GM19395 (cell line): ENCODE results near the gene CIB1.
"Not testable (repeated sequence)": the region's sequence is repeated elsewhere in the genome, so short reads cannot be mapped to it uniquely, and the experiment has no call there.

Experiments used
- ATAC-seq: cut with Tn5 transposase; IDR thresholded peaks from one replicate; pipeline ENCODE4 v1.9.1; 2021; ENCODE audit warnings: mild to moderate bottlenecking, moderate library complexity; ENCODE audit not compliant: unreplicated experiment

The CIB1 gene

DNA sequence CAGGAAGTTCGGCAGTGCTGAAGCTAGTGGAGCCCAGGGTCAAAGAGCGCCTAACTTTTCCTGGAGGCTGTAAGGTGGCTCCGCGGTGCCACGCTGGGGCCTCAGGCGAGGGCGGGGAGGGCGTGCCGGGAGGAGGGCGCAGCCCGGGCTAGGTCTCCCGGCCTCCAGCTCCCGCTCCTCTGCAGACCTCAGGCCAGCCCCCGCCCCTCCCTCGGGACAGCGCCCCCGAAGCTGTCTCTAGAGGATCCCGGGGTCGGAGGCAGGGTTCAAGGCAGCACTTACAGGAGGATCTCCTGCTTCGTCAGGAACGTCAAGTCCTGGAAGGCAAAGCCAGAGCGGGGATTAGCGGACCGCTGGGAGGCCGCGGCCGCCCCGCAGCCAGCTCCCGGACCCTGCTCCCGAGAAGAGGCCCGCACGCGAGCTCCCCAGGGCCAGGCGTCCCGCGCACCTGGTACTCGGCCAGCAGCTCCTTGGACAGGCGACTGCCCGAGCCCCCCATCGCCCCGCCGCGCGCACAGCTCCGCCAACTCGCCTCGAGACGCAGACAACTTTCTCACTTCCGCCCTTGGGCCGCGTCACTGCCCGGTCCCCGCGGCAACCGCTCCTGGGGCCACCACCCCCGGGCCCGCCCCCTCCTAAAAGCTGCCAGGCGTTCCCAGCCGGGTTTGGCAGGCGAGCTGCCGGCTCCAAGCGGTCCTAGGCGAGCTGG is at the start of gene CIB1:
TSS of gene CIB1 (minus strand) at position 555 of the 709 bp plus-strand sequence. CDS start at position 499, 56 bp downstream.
- ATAC-seq, result peak; percentile 72

DNA sequence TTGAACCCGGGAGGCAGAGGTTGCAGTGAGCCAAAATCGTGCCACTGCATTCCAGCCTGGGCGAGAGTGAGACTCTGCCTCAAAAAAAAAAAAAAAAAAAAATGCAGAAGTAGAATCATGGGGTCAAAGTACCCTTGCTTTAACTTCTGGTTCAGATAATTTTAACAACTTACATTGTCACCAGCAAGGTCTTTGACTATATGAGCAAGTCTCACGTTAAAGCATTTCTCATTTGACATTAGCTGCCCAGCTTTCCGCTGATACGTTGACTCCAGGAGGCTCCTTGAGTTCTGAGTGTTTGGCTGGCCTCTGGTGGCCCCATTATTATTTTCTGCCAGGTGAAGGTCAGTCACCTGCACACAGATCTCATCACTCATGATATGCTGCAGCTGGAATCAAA is 47.9 kb upstream of the CIB1 start:
- not testable (repeated sequence) for ATAC-seq

DNA sequence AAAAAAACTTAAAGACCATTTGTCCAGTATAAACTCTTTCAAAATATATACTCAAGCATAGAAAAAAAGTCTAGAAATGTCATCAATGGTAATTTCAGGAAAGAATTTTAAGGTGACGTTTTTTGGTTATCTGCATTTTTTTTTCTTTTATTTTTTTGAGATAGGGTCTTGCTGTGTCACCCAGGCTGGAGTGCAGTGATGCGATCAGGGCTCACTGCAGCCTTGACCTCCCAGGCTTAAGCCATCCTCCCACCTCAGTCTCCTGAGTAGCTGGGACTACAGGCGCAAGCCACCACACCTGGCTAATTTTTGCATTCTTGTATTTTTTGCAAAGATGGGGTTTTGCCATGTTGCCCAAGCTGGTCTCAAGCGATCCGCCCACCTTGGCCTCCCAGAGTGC is 47.0 kb upstream of the CIB1 start:
- ATAC-seq, result not testable (repeated sequence)

DNA sequence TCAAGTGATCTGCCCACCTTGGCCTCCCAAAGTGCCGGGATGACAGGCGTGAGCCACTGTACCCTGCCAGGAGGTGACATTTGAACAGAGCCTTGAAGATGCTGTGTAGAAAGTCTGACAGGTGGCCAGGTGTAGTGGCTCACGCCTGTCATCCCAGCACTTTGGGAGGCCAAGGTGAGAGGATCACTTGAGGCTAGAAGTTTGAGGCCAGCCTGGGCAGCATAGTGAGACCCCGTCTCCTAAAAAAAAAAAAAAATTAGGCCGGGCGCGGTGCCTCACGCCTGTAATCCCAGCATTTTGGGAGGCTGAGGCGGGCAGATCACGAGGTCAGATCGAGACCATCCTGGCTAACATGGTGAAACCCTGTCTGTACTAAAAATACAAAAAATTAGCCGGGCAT is 44.7 kb upstream of the CIB1 start:
- ATAC-seq, result not testable (repeated sequence)

DNA sequence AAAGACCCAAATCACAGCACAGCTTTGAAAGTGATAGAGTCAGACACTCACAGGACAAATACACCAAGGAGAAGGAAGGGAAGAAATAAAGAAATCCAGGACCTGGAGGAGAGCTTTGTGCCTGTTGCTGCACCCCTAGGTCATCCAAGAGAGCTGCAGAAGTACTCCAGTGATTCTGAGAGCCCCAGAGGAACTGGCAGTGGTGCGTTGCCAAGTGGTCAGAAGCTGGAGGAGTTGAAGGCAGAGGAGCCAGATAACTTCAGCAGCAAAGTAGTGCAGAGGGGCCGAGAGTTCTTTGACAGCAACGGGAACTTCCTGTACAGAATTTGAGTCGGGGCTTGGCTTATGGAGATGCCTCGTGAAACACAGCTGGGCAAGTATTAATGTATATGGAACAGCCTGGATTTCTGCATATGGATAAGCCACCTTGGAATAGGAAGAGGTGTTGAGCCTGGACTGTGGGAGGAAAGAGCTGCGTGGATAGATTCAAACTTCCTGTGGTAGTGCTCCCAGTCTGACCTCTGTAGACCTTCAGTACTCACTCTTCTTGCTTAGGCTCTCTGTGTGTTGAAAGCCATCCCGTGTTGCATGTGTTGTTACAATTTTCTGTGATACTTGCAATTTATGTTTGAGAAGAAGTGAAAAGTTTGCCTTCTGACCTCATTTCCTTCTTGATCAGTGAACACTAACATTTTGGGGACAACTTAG is 37.9 kb upstream of the CIB1 start:
- ATAC-seq, result no peak

DNA sequence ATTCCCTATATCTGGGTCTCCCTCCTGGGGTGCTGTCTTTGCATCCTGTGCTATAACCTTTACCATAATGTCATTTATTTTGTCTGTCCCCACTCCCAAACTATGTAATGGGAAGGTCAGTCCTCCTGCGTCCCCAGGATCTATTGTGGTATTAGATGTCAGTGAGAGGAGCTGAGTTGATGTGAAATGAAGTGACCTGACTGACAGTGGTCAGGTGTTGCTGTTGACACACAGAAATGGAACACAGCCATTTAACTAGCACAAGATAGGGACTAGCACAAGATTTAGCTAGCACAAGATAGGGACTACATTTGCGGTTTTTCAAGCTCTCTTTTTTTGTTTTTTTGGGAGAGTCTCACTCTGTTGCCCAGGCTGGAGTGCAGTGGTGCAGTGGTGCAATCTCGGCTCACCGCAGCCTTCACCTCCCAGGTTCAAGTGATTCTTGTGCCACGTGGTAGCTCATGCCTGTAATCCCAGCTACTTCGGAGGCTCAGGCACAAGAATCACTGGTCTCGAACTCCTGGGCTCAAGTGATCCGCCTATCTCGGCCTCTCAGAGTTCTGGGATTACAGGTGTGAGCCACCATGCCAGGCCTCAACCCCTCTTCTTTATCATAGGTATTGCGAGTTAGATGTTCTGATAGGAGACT is 36.9 kb upstream of the CIB1 start:
- no peak for ATAC-seq

DNA sequence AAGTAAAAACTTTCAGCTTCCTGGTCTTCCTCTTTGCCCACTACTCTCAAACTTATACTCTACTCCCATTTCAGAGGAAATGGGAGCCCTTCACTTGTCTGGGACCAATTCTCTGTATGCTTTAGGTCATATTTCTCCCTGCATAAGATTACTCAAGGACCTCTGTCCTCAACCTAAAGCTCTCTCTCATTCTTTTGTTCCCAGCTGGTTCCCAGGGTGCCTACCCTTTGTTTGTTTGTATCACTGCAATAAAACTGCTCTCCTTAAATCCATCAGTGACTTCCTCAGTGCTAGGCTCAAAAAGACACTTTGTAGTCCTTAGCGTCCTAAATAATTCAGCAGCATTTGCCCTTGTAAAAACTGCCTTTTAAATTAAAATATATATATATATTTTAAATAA is 34.7 kb upstream of the CIB1 start:
- ATAC-seq, result no peak

DNA sequence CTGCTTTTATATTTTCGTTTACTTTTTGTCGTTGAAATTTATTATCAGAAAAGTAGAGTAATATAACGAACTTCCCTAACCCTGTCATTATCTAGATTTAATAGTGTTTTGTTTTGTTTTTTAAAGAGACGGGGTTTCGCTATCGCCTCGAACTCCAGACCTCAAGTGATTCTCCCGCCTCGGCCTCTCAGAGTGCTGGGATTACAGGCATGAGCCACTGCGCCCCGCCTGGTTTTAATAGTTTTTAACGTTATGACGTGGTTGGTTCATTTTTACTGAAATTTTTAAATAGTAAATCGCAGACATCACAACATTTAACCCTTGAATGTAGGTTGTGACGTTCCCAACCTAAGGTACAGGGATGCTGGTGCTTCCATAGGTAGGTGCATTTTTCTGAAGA is 32.7 kb upstream of the CIB1 start:
- no peak for ATAC-seq

DNA sequence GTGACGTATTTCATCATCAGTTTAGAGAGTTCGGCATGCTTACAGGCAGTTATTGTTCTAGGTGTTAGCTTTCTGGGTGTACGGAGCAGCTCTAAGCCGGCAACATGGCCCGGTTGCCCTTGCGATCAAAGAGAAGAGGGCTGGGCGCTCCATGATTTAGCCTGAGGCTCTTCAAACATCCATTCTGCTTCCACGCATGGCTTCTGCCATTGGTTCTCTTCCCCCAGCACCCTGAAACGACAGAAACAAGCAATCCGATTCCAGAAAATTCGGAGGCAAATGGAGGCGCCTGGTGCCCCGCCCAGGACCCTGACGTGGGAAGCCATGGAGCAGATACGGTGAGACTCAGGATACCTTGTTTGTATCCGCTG is 32.3 kb upstream of the CIB1 start:
- peak; percentile 10 for ATAC-seq

DNA sequence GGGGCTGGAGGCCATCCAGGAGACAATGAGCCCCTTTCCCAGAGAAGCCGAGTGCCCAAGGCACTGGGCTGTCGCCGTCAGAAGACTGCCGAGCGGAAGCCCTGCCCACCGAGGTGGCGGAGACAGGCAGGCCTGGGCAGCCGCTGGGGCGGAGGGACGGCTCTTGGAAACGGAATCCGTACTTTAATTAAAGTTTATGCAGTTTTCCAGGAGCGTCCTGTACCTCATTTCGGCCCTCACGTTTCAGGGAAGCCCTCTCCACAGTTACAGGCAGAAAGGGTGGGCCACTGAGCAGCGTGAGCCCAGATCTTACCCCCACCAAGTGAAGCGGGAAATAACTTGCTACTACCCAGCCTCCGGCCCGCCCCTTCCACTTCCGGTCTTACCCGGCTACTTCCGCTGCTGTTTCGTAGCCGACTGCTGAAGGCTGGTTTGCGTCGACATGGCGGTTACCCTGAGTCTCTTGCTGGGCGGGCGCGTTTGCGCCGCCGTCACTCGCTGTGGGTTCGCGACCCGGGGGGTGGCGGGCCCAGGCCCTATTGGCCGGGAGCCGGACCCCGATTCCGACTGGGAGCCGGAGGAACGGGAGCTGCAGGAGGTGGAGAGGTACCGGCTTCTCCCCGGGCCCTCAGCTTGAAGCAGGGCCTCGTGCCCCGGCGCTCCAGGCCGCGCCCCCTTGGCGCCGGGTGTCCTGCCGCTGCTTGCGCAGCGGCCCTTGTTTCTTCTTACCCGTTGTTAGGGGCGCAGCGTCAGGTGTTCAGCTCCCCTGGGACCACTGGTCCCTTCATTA is 31.7 kb upstream of the CIB1 start, which contains the start of gene NGRN:
TSS of gene NGRN (plus strand) at position 402 of the 790 bp plus-strand sequence. CDS start at position 443, 41 bp downstream.
- ATAC-seq, result peak; percentile 97

DNA sequence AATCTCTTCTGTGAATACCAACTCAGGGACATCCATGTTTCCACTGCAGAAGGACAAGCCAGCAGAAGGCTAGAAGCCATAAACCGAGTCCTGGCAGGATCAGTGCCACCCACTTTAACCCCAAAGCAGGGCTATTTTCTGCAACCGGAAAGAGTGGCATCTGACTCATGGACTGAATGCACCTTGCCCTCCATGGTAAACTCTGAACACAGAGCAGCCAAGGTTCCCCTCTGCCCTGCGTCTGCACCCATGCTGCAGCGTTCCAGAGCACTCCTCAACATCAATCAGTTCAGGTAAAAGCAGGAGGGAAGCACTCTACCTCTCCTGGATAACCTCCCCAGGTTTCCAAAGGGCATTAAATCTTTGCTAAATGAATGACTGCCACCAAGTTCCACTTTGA is 30.9 kb upstream of the CIB1 start:
- no peak for ATAC-seq

DNA sequence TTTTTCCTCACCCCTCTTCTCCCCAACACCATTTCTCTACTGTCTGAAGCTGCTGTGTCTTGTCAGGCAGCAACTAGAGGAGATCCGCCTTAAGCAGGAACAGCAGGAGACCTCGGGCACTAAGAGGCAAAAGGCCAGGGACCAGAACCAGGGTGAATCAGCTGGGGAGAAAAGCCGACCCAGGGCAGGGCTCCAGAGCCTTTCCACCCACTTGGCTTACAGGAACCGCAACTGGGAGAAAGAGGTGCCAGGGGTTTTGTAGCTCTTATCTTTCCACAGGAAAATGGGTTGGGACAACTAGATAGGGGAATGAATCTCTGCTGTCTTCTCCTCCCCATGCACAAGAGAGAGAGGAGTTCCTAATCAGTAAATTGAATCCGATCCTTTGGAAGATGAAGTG is 28.7 kb upstream of the CIB1 start:
- no peak for ATAC-seq

DNA sequence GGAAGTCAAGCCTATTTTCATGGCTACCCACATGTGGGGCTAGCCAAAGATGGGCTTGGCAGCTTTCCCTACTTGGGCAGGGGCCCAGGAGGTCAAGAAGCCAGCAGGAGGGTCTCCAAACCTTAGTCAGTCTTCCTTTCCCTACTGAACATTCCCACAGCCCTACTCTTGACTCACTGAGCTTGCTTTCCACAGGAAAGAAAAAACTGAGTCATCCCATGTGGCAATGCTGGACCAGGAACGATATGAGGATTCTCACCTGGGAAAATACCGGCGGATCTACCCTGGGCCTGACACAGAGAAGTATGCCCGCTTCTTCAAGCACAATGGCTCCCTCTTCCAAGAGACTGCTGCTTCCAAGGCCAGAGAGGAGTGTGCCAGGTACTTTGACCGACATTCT is 28.1 kb upstream of the CIB1 start:
- no peak for ATAC-seq

DNA sequence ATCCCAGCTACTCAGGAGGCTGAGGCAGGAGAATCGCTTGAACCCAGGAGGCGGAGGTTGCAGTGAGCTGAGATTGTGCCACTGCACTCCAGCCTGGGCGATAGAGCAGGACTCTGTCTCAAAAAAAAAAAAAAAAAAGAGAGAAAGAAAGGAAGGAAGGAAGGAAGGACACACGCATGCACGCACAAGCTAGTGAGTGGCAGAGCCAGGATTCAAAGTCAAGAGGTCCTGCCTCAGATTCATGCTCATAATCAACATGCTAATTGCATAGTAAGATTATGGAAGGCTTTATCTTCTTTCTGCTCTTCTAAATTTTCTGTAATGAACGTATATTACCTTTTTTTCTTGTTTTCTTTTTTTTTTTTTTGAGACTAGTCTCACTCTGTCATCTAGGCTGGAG is 27.0 kb upstream of the CIB1 start:
- not testable (repeated sequence) for ATAC-seq

DNA sequence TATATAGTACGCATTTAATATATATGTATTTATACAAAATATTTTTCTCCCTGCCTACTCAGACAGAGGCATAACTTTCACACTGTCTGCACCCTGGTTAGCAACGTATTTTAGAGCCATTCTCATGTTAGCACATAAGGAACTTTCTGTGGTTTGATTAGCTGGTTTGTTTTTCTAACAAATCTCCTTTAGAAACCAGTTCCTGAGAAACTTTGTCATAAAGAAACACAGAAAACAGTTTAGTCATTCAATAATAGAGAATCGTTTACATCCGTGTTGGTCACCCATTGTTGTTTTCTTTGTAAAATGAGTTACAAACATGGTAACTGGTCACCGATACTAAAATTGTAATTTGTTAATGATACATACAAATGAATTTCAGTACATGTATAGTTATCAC is 25.8 kb upstream of the CIB1 start:
- ATAC-seq, result peak; percentile 87

DNA sequence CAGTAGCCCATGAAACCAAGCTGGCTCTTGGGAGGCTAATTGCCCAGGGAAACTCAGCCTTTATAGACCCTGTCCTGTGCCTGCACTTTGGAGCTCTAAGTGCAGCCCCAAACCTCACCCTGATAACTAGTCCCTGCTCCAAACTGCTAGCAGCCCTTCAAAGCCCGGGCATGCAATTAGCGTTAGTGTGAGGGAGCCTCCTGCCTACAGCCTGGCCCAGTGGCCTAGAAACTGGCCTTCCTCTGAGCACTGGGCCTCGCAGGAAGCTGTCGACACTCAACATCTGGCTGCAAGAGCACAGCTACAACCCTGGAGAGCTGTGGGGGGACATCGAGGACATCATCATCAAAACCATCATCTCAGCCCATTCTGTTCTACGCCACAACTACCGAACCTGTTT is 24.0 kb upstream of the CIB1 start:
- ATAC-seq, result no peak

DNA sequence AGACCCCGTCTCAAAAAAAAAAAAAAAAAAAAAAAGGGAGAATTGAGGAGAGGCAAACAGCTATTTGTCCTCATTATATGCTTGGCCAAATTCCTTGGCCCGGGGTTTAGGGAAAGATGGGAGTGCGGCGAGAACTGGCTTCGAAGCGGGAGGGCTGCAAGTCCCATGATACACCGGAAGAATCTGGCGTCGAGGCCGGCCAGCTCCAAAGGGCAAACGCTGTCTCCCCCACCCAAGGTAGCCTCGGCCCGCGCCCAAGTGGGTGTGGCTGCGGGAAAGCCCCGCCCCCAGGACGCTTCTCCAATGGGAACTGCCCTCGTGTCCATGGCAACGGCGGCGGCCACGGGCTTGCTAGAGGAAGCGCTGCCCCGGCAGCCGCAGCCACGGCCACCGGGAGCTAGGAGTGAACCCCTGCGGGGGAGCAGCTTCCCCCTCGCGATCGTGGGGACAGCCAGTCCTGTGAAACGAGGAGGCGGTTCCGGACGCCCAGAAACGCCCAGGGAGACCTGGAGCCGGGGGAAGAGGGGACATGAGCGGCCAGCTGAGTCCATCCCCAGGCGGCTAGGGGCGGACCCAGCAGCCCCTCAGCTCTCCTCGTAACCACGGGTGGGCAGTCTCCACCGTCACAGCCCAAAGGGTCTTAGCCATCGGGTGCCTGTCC is 15.6 kb upstream of the CIB1 start, which contains the start of gene TTLL13:
TSS of gene TTLL13 (plus strand) at position 354 of the 661 bp plus-strand sequence. CDS start 1,075 bp downstream, outside the sequence.
- peak; percentile 52 for ATAC-seq

DNA sequence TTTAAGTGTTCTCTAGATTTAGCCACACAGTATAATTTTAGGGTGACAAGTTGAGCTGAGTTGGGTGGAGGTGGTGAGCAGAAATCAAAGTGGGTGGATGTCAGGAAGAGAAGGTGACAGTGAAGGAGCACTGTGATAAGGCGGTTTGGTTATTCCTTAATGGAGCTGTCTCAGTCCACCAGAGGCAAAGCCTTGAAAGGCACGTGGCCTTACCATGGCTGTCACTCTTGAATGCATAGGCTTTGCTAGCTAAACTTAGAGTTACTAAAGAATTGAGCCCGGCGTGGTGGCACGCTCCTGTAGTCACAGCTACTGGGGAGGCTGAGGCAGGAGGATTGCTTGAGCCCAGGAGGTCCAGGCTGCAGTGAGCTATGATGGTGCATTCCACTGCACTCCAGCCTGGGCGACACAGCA is 15.1 kb upstream of the CIB1 start:
- ATAC-seq, result no peak

DNA sequence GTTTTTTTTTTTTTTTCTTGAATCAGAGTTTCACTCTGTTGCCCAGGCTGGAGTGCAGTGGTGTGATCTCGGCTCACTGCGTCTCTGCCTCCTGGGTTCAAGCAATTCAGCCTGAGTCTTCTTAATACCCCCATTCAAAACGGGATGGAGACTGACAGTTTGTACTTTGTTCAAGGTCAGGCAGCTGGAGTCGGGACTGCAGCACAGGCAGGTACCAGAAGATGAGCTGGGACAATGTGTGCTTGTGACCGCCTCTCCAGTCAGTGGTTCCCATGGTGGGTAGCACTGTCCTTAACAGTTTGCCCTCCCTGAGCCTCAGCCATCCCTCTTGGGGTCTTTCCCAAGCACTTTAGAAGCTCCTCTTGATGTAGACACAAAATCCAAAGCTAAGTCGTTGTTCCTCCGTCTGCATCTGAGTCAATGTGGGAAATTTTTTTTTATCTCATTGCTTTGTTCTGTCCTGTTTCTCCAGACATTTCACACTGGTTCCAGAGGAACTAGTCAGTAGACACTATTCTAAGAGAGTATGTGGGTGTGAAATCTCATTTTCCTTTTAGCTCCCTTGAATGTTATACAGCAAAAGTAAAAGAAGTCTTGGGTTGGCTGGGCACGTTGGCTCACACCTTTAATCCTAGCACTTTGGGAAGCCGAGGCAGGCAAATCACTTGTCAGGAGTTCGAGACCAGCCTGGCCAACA is 10.3 kb upstream of the CIB1 start:
- no peak for ATAC-seq
